ENCODE data around the gene IFT27.
"Not testable (repeated sequence)": the region's sequence is repeated elsewhere in the genome, so short reads cannot be mapped to it uniquely, and the experiment has no call there.

The IFT27 gene

GRCh38 chr22:36768141-36768540 is 7.8 kb downstream of the IFT27 start:
- no peak overlapping the region for H3K4me3 ChIP-seq
- H3K27ac ChIP-seq, result no peak overlapping the region

- H3K4me3 ChIP-seq, result no peak overlapping the region
These were observed 8.7 kb downstream of the IFT27 start for GRCh38 chr22:36767035-36767775.

GRCh38 chr22:36765943-36766450 is 9.9 kb downstream of the IFT27 start:
- Histone ChIP-seq H3K27ac (no peak overlapping the region), H3K4me3 (no peak overlapping the region)

More at GRCh38 chr22:36767035-36767775, 8.7 kb downstream of the IFT27 start:
- no peak overlapping the region for H3K27ac ChIP-seq

- H3K27ac ChIP-seq, result no peak overlapping the region
These were observed 10.6 kb downstream of the IFT27 start for GRCh38 chr22:36765131-36765942.

GRCh38 chr22:36764641-36765040 is 11.3 kb downstream of the IFT27 start:
- no peak overlapping the region for H3K27ac ChIP-seq
- H3K4me3 ChIP-seq, result no peak overlapping the region

More at GRCh38 chr22:36765131-36765942, 10.6 kb downstream of the IFT27 start:
- H3K4me3 ChIP-seq, result no peak overlapping the region

- Histone ChIP-seq H3K4me3 (no peak overlapping the region), H3K27ac (no peak overlapping the region)
These were observed 11.9 kb downstream of the IFT27 start for GRCh38 chr22:36764060-36764459.

- H3K27ac ChIP-seq, result no peak overlapping the region
- no peak overlapping the region for H3K4me3 ChIP-seq
These were observed 12.3 kb downstream of the IFT27 start for GRCh38 chr22:36763576-36763975.

- H3K4me3 ChIP-seq, result no peak overlapping the region
- no peak overlapping the region for H3K27ac ChIP-seq
These were observed 13.1 kb downstream of the IFT27 start for GRCh38 chr22:36762687-36763260.

- Histone ChIP-seq H3K27ac (no peak overlapping the region), H3K4me3 (no peak overlapping the region)
These were observed 14.2 kb downstream of the IFT27 start for GRCh38 chr22:36761553-36762240.

- Histone ChIP-seq H3K4me3 (no peak overlapping the region), H3K27ac (no peak overlapping the region)
These were observed 15.1 kb downstream of the IFT27 start for GRCh38 chr22:36760786-36761185.

GRCh38 chr22:36759481-36760159 is 16.3 kb downstream of the IFT27 start:
- no peak overlapping the region for H3K27ac ChIP-seq
- no peak overlapping the region for H3K4me3 ChIP-seq

GRCh38 chr22:36758792-36759271 is 17.1 kb downstream of the IFT27 start:
- no peak overlapping the region for H3K27ac ChIP-seq
- no peak overlapping the region for H3K4me3 ChIP-seq

- no peak overlapping the region for H3K27ac ChIP-seq
- no peak overlapping the region for H3K4me3 ChIP-seq
These were observed 18.2 kb downstream of the IFT27 start for GRCh38 chr22:36757668-36758211.

GRCh38 chr22:36756746-36757655 is 18.9 kb downstream of the IFT27 start:
- no peak overlapping the region for H3K27ac ChIP-seq
- H3K4me3 ChIP-seq, result no peak overlapping the region

GRCh38 chr22:36756031-36756430 is 19.9 kb downstream of the IFT27 start:
- H3K27ac ChIP-seq, result no peak overlapping the region
- no peak overlapping the region for H3K4me3 ChIP-seq

- H3K4me3 ChIP-seq, result no peak overlapping the region
- no peak overlapping the region for H3K27ac ChIP-seq
These were observed 20.6 kb downstream of the IFT27 start for GRCh38 chr22:36755316-36755715.

GRCh38 chr22:36754881-36755280 is 21.0 kb downstream of the IFT27 start:
- not testable (repeated sequence) for H3K27ac ChIP-seq, H3K4me3 ChIP-seq

- Histone ChIP-seq H3K27ac (no peak overlapping the region), H3K4me3 (no peak overlapping the region)
These were observed 22.0 kb downstream of the IFT27 start for GRCh38 chr22:36753916-36754315.
